ENCODE results near the gene KREMEN1.

KREMEN1 gene

GRCh38 chr22:29195118-29195963 lies 122.5 kb downstream of the KREMEN1 start:
- Histone ChIP-seq H3K9ac (no peak overlapping the region), H3K27me3 (peaks cover 12 to 51% (median 40%) of the 10 kb centered on the region in 11 experiments), H4K20me1 (peaks cover 0 to 15% (median 7%) of the 10 kb centered on the region in 11 experiments; a peak in 11 of 22 replicates), H3K4me1 (peaks cover 0 to 21% (median 12%) of the 10 kb centered on the region in 10 experiments; a peak in 14 of 20 replicates), H3K4me2 (peak overlapping the region in 3 of 11 experiments; percentile 5 to 17 (median 8); a peak in 3 of 22 replicates), H3K4me3 (no peak overlapping the region), H3K36me3 (no peaks in the 10 kb centered on the region), H3K9me3 (replicated peaks in 1 of 11) (peaks cover 0 to 3% (median 0%) of the 10 kb centered on the region in 11 experiments; a peak in 2 of 22 replicates), H3K27ac (no peak overlapping the region)
- no peak for TF ChIP-seq Cebpa-rat (IDR thresholded peaks at IDR 0.05)

- Histone ChIP-seq H3K4me1 (peaks cover 0 to 22% (median 12%) of the 10 kb centered on the region in 10 experiments; a peak in 14 of 20 replicates), H3K27ac (no peak overlapping the region), H4K20me1 (peaks cover 0 to 23% (median 9%) of the 10 kb centered on the region in 11 experiments; a peak in 10 of 22 replicates), H3K27me3 (peaks cover 19 to 58% (median 45%) of the 10 kb centered on the region in 11 experiments), H3K9ac (no peak overlapping the region), H3K4me2 (peak overlapping the region in 1 of 11 experiments; percentile 8; a peak in 2 of 22 replicates), H3K9me3 (replicated peaks in 1 of 11) (peaks cover 0 to 3% (median 0%) of the 10 kb centered on the region in 11 experiments; a peak in 2 of 22 replicates), H3K4me3 (no peak overlapping the region), H3K36me3 (no peaks in the 10 kb centered on the region)
- TF ChIP-seq Cebpa-rat (IDR thresholded peaks at IDR 0.05), result no peak
Measured at GRCh38 chr22:29195964-29196666, 123.3 kb downstream of the KREMEN1 start.

- no peak for TF ChIP-seq Cebpa-rat (IDR thresholded peaks at IDR 0.05)
- Histone ChIP-seq H3K36me3 (no peaks in the 10 kb centered on the region), H3K9ac (no peak overlapping the region), H3K9me3 (replicated peaks in 1 of 11) (peaks cover 0 to 3% (median 0%) of the 10 kb centered on the region in 11 experiments; a peak in 2 of 22 replicates), H3K4me2 (no peak overlapping the region), H3K4me3 (no peak overlapping the region), H4K20me1 (peaks cover 0 to 31% (median 9%) of the 10 kb centered on the region in 11 experiments; a peak in 13 of 22 replicates), H3K27ac (no peak overlapping the region), H3K4me1 (peaks cover 7 to 32% (median 21%) of the 10 kb centered on the region in 10 experiments), H3K27me3 (peaks cover 29 to 68% (median 52%) of the 10 kb centered on the region in 11 experiments)
Measured at GRCh38 chr22:29197096-29197495, 124.3 kb downstream of the KREMEN1 start.

- no peak overlapping the region for H3K27ac ChIP-seq
- no peak overlapping the region for H3K9ac ChIP-seq
- H3K4me3 ChIP-seq, result no peak overlapping the region
- H3K4me2 ChIP-seq, result no peak overlapping the region
- H4K20me1 ChIP-seq, result peaks cover 0 to 42% (median 20%) of the 10 kb centered on the region in 11 experiments; a peak in 14 of 22 replicates
- H3K36me3 ChIP-seq, result no peaks in the 10 kb centered on the region
- H3K4me1 ChIP-seq, result peaks cover 18 to 43% (median 32%) of the 10 kb centered on the region in 10 experiments
- TF ChIP-seq Cebpa-rat (IDR thresholded peaks at IDR 0.05), result no peak
- peaks cover 35 to 74% (median 60%) of the 10 kb centered on the region in 11 experiments for H3K27me3 ChIP-seq
- peaks cover 0 to 3% (median 0%) of the 10 kb centered on the region in 11 experiments; a peak in 2 of 22 replicates for H3K9me3 ChIP-seq (replicated peaks in 1 of 11)
Measured at GRCh38 chr22:29198240-29198639, 125.4 kb downstream of the KREMEN1 start.

- H3K4me2 ChIP-seq, result peak overlapping the region in 9 of 11 experiments; percentile 9 to 51 (median 24); a peak in 13 of 22 replicates
- peaks cover 31 to 59% (median 48%) of the 10 kb centered on the region in 10 experiments for H3K4me1 ChIP-seq
- no peaks in the 10 kb centered on the region for H3K36me3 ChIP-seq
- H3K9ac ChIP-seq, result no peak overlapping the region
- TF ChIP-seq Cebpa-rat (IDR thresholded peaks at IDR 0.05), result no peak
- peaks cover 51 to 90% (median 76%) of the 10 kb centered on the region in 11 experiments for H3K27me3 ChIP-seq
- H3K4me3 ChIP-seq, result no peak overlapping the region
- no peak overlapping the region for H3K27ac ChIP-seq
- H3K9me3 ChIP-seq (replicated peaks in 1 of 11), result no peaks in the 10 kb centered on the region
- H4K20me1 ChIP-seq, result peaks cover 0 to 58% (median 36%) of the 10 kb centered on the region in 11 experiments; a peak in 18 of 22 replicates
Measured at GRCh38 chr22:29199702-29200400, 127.0 kb downstream of the KREMEN1 start.

- peaks cover 33 to 61% (median 52%) of the 10 kb centered on the region in 10 experiments for H3K4me1 ChIP-seq
- H3K9ac ChIP-seq, result no peak overlapping the region
- H3K4me3 ChIP-seq, result no peak overlapping the region
- H4K20me1 ChIP-seq, result peaks cover 0 to 63% (median 44%) of the 10 kb centered on the region in 11 experiments; a peak in 18 of 22 replicates
- TF ChIP-seq Cebpa-rat (IDR thresholded peaks at IDR 0.05), result no peak
- peaks cover 58 to 93% (median 80%) of the 10 kb centered on the region in 11 experiments for H3K27me3 ChIP-seq
- H3K27ac ChIP-seq, result no peak overlapping the region
- H3K36me3 ChIP-seq, result no peaks in the 10 kb centered on the region
- no peaks in the 10 kb centered on the region for H3K9me3 ChIP-seq (replicated peaks in 1 of 11)
- no peak overlapping the region for H3K4me2 ChIP-seq
Measured at GRCh38 chr22:29200901-29201300, 128.1 kb downstream of the KREMEN1 start.

- Histone ChIP-seq H3K4me1 (peaks cover 38 to 66% (median 59%) of the 10 kb centered on the region in 10 experiments), H3K27ac (peak overlapping the region in 5 of 11 experiments; percentile 50 to 66 (median 56); a peak in 5 of 22 replicates), H3K9ac (peak overlapping the region in 6 of 11 experiments; percentile 14 to 56 (median 42); a peak in 5 of 22 replicates), H3K4me3 (peak overlapping the region in 6 of 10 experiments; percentile 1 to 53 (median 18); a peak in 4 of 20 replicates), H3K9me3 (replicated peaks in 1 of 11) (no peaks in the 10 kb centered on the region), H3K27me3 (peaks cover 67 to 93% (median 86%) of the 10 kb centered on the region in 11 experiments), H3K4me2 (peak overlapping the region; percentile 58 to 97 (median 85)), H4K20me1 (peaks cover 0 to 71% (median 53%) of the 10 kb centered on the region in 11 experiments; a peak in 18 of 22 replicates), H3K36me3 (no peaks in the 10 kb centered on the region)
- TF ChIP-seq Cebpa-rat (IDR thresholded peaks at IDR 0.05), result no peak
Measured at GRCh38 chr22:29201782-29202181, 128.9 kb downstream of the KREMEN1 start.

All from BLaER1 treated with 17β-estradiol and CSF1 and Interleukin-3, amounts not matched to agents 10 nM and 100 nM (cell line).